Gastrocnemius medialis (tissue), 4 donors: Measurements from ENCODE around the gene MTR. TPM values are rescaled to one million over a fixed set of nuclear protein-coding genes. Genes with fewer than 3 reads are reported as not detected.
A peak's percentile ranks its signal among the peaks of the same experiment; 100 is the strongest.

ENCODE experiments used
- ATAC-seq, 2 donors: fragments of 150-250 bp; one replicate each; pipeline ENCODE4 v1.9.1; 2016
- DNase-seq, 2 donors: peaks; one replicate each; pipeline ENCODE4 v3.0.0-alpha.2; 2019
- H3K27ac ChIP-seq, 4 donors: fragments of 200-600 bp; sonication (generic); 1 replicate in 1 of 4; 2 replicates in 3 of 4; pipeline ENCODE4 v1.5.1; 2016 to 2018; ENCODE audit warnings: mild to moderate bottlenecking in 2 of 4, moderate library complexity in 1 of 4
- H3K27me3 ChIP-seq, 3 donors: fragments of 200-600 bp; sonication (generic) in 2 of 3; 1 replicate in 1 of 3; 2 replicates in 2 of 3; pipeline versions ENCODE4 v1.5.1 to v1.6.0; 2016 to 2019; ENCODE audit warnings: mild to moderate bottlenecking in 1 of 3, moderate library complexity in 1 of 3
- H3K36me3 ChIP-seq, 2 donors: fragments of 200-600 bp; sonication (generic) in 1 of 2; one replicate each; pipeline ENCODE4 v1.5.1; 2017 to 2018
- H3K4me1 ChIP-seq, 2 donors: fragments of 200-600 bp; sonication (generic) in 1 of 2; one replicate each; pipeline ENCODE4 v1.5.1; 2016 to 2017; ENCODE audit warnings: mild to moderate bottlenecking in 2 of 2
- H3K4me3 ChIP-seq, 4 donors: fragments of 200-600 bp; sonication (generic) in 3 of 4; 1 replicate in 1 of 4; 2 replicates in 3 of 4; pipeline ENCODE4 v1.5.1; 2016 to 2019; ENCODE audit warnings: mild to moderate bottlenecking in 2 of 4
- H3K9me3 ChIP-seq, 3 donors: fragments of 200-600 bp; sonication (generic) in 2 of 3; 1 replicate in 1 of 3; 2 replicates in 2 of 3; pipeline ENCODE4 v1.5.1; 2016 to 2019
- CTCF ChIP-seq, 5 experiments: fragments of 450-650 bp in 3 of 5; fragments of 200-600 bp in 2 of 5; sonication (generic) in 2 of 5; IDR thresholded peaks in 4 of 5; conservative IDR thresholded peaks in 1 of 5; 1 replicate in 4 of 5; 2 replicates in 1 of 5; pipeline ENCODE4 v1.5.1; 2016 to 2019; ENCODE audit warnings: antibody characterized with exemption in 5 of 5, mild to moderate bottlenecking in 3 of 5, moderate library complexity in 3 of 5
- POLR2A ChIP-seq, 2 donors: fragments of 450-650 bp; IDR thresholded peaks; one replicate each; pipeline ENCODE4 v1.6.1; 2017; ENCODE audit warnings: antibody characterized with exemption in 2 of 2, mild to moderate bottlenecking in 2 of 2, moderate library complexity in 2 of 2
- in situ Hi-C, 4 donors: fragments of 200-750 bp; cut with MboI; loops; one replicate each; pipeline versions ENCODE4 v1.15.0 to v1.8.0; 2017; ENCODE audit warnings: low sequenced_read_pairs in 4 of 4
- intact Hi-C: fragments of 100-400 bp; cut with DNase I; formaldehyde crosslinking; loops from one replicate; pipeline ENCODE4 v1.15.1; 2023; ENCODE audit warnings: low total_unique reads
- total RNA-seq, 4 donors: library from RNA; depleted of rRNA; stranded (reverse); fragments of >200 nt; gene quantifications; one replicate each; pipeline versions ENCODE4 v1.1.0 to v1.2.3, GENCODE V29; 2016

The MTR gene
- total RNA-seq, 4 donors from 2014 or later, result 23.0 to 46.3 (median 29.1) TPM

GRCh38 chr1:236750928-236751327 lies 44.2 kb upstream of the MTR start:
- ATAC-seq (no peak), DNase-seq (no peak)
- in situ Hi-C loops (no loop called here), intact Hi-C loops (loop anchor here (10.0 kb wide), 1 partner anchor 114 kb away; no protein-coding TSS in a partner anchor)
- Histone ChIP-seq H3K4me1 (no peaks in the 10 kb centered on the region), H3K9me3 (no peaks in the 10 kb centered on the region), H3K27me3 (no peaks in the 10 kb centered on the region), H3K36me3 (peaks cover 0 to 84% of the 10 kb centered on the region in 2 donors), H3K4me3 (no peak overlapping the region), H3K27ac (no peak overlapping the region)
- no peak for TF ChIP-seq POLR2A (IDR thresholded peaks at IDR 0.05)
- no peak for TF ChIP-seq CTCF (IDR thresholded peaks at IDR 0.05 in 4 of 5, conservative IDR thresholded peaks at IDR 0.05 in 1 of 5)

GRCh38 chr1:236751385-236751784 lies 43.7 kb upstream of the MTR start:
- no peaks in the 10 kb centered on the region for H3K4me1 ChIP-seq
- no peak overlapping the region for H3K27ac ChIP-seq
- in situ Hi-C loops (no loop called here), intact Hi-C loops (loop anchor here (10.0 kb wide), 1 partner anchor 113 kb away; no protein-coding TSS in a partner anchor)
- H3K27me3 ChIP-seq, result no peaks in the 10 kb centered on the region
- TF ChIP-seq POLR2A (IDR thresholded peaks at IDR 0.05), result no peak
- no peak for TF ChIP-seq CTCF (IDR thresholded peaks at IDR 0.05 in 4 of 5, conservative IDR thresholded peaks at IDR 0.05 in 1 of 5)
- no peak for ATAC-seq
- DNase-seq, result no peak
- peaks cover 0 to 80% of the 10 kb centered on the region in 2 donors for H3K36me3 ChIP-seq
- H3K9me3 ChIP-seq, result no peaks in the 10 kb centered on the region
- H3K4me3 ChIP-seq, result no peak overlapping the region

GRCh38 chr1:236751935-236752334 lies 43.2 kb upstream of the MTR start:
- Histone ChIP-seq H3K27me3 (no peaks in the 10 kb centered on the region), H3K9me3 (no peaks in the 10 kb centered on the region), H3K27ac (no peak overlapping the region), H3K36me3 (peaks cover 0 to 75% of the 10 kb centered on the region in 2 donors), H3K4me3 (no peak overlapping the region), H3K4me1 (no peaks in the 10 kb centered on the region)
- TF ChIP-seq CTCF (IDR thresholded peaks at IDR 0.05 in 4 of 5, conservative IDR thresholded peaks at IDR 0.05 in 1 of 5), result no peak
- no peak for TF ChIP-seq POLR2A (IDR thresholded peaks at IDR 0.05)
- DNase-seq (no peak), ATAC-seq (no peak)
- in situ Hi-C loops (no loop called here), intact Hi-C loops (loop anchor here (10.0 kb wide), 1 partner anchor 113 kb away; no protein-coding TSS in a partner anchor)

- peak; percentile 7 to 72 for ATAC-seq
- H3K4me1 ChIP-seq, result no peaks in the 10 kb centered on the region
- intact Hi-C loops (loop anchor here (10.0 kb wide), 1 partner anchor 111 kb away; no protein-coding TSS in a partner anchor), in situ Hi-C loops (no loop called here)
- no peaks in the 10 kb centered on the region for H3K9me3 ChIP-seq
- no peak overlapping the region for H3K4me3 ChIP-seq
- H3K36me3 ChIP-seq, result peaks cover 0 to 74% of the 10 kb centered on the region in 2 donors
- H3K27ac ChIP-seq, result peak overlapping the region in 1 of 4 donors; percentile 54
- no peak for DNase-seq
- TF ChIP-seq POLR2A (IDR thresholded peaks at IDR 0.05) (no peak), CTCF (IDR thresholded peaks at IDR 0.05 in 4 of 5, conservative IDR thresholded peaks at IDR 0.05 in 1 of 5) (no peak)
- H3K27me3 ChIP-seq, result no peaks in the 10 kb centered on the region
These were observed 41.6 kb upstream of the MTR start for GRCh38 chr1:236753516-236753915.

- Histone ChIP-seq H3K27ac (peak overlapping the region in 1 of 4 donors; percentile 54), H3K27me3 (no peaks in the 10 kb centered on the region), H3K9me3 (no peaks in the 10 kb centered on the region), H3K4me3 (no peak overlapping the region), H3K36me3 (peaks cover 0 to 74% of the 10 kb centered on the region in 2 donors), H3K4me1 (no peaks in the 10 kb centered on the region)
- DNase-seq, result no peak
- intact Hi-C loops (loop anchor here (10.0 kb wide), 1 partner anchor 111 kb away; no protein-coding TSS in a partner anchor), in situ Hi-C loops (no loop called here)
- no peak for TF ChIP-seq CTCF (IDR thresholded peaks at IDR 0.05 in 4 of 5, conservative IDR thresholded peaks at IDR 0.05 in 1 of 5)
- no peak for TF ChIP-seq POLR2A (IDR thresholded peaks at IDR 0.05)
- no peak for ATAC-seq
These were observed 41.1 kb upstream of the MTR start for GRCh38 chr1:236753964-236754363.
